GM12875 (cell line): Measurements from ENCODE around the gene OSBPL2.

Experiments
- H3K4me3 ChIP-seq: one replicate; pipeline ENCODE4 v1.5.1; 2011; ENCODE audit warnings: low read depth, low read length, control low read depth
- CTCF ChIP-seq: IDR thresholded peaks from 2 replicates; pipeline ENCODE4 v1.5.1; 2011; ENCODE audit warnings: low read depth, mild to moderate bottlenecking, control low read depth, inconsistent platforms, low read length, moderate library complexity, borderline replicate concordance; ENCODE audit not compliant: insufficient read depth

OSBPL2 gene

GRCh38 chr20:62269871-62270270, 31.6 kb downstream of the OSBPL2 start:
- H3K4me3 ChIP-seq: no peak overlapping the region
- TF ChIP-seq CTCF: no peak

- no peak overlapping the region for H3K4me3 ChIP-seq
- TF ChIP-seq CTCF: no peak
Observed at GRCh38 chr20:62272200-62272599, 33.9 kb downstream of the OSBPL2 start.

- no peak overlapping the region for H3K4me3 ChIP-seq
- TF ChIP-seq CTCF: no peak
Observed at GRCh38 chr20:62273416-62273815, 35.1 kb downstream of the OSBPL2 start.

- no peak for TF ChIP-seq CTCF
- no peak overlapping the region for H3K4me3 ChIP-seq
Observed at GRCh38 chr20:62274332-62274950, 36.1 kb downstream of the OSBPL2 start.

- no peak for TF ChIP-seq CTCF
- no peak overlapping the region for H3K4me3 ChIP-seq
Observed at GRCh38 chr20:62275219-62275618, 36.9 kb downstream of the OSBPL2 start.

GRCh38 chr20:62276439-62276838, 38.1 kb downstream of the OSBPL2 start:
- no peak overlapping the region for H3K4me3 ChIP-seq
- TF ChIP-seq CTCF: no peak

- no peak overlapping the region for H3K4me3 ChIP-seq
- no peak for TF ChIP-seq CTCF
Observed at GRCh38 chr20:62277253-62277652, 38.9 kb downstream of the OSBPL2 start.
